GM12878 (cell line): ENCODE data around the gene INHBB. TPM values are rescaled to one million over a fixed set of nuclear protein-coding genes. Genes with fewer than 3 reads are reported as not detected.

Source experiments
- ATAC-seq: fragments of 200-7000 bp; cut with Tn5 transposase; 3 replicates; pipeline ENCODE4 v1.9.1; 2020; ENCODE audit warnings: mild to moderate bottlenecking, moderate library complexity
- BruUV-seq: library from RNA; stranded (reverse); fragments of 400-500 nt; replicated peaks from 2 replicates; lab custom pipeline; 2021; lab: Mats Ljungman, UMichigan
- CTCF ChIA-PET: fragments of 300-600 bp; sonication (Branson Sonifier 250); formaldehyde crosslinking; extraction: SDS; loops from one replicate; lab custom pipeline; 2021; ENCODE audit warnings: inconsistent platforms; lab: Yijun Ruan, JAX
- POLR2A ChIA-PET: fragments of 350-600 bp; formaldehyde crosslinking; extraction: SDS; loops from one replicate; lab custom pipeline; 2021; ENCODE audit warnings: inconsistent platforms; lab: Charles Lee
- RAD21 ChIA-PET: fragments of 300-600 bp; sonication (Branson Sonifier 250); formaldehyde crosslinking; loops from one replicate; lab custom pipeline; 2023; ENCODE audit warnings: antibody characterized with exemption; ENCODE audit not compliant: unreplicated experiment; lab: Charles Lee
- SMC1A ChIA-PET: fragments of 300-600 bp; sonication (Branson Sonifier 250); formaldehyde crosslinking; loops from one replicate; lab custom pipeline; 2023; ENCODE audit not compliant: unreplicated experiment, uncharacterized antibody; lab: Charles Lee
- DNase-seq: peaks from one replicate; pipeline ENCODE4 v3.0.0-alpha.2; 2011; ENCODE audit warnings: low read depth, low spot score
- FAIRE-seq: peaks from 3 replicates; lab custom pipeline; 2011; peaks lifted over from hg19 to GRCh38; lab: Jason Lieb, UNC
- H2AFZ ChIP-seq: 2 replicates; pipeline ENCODE4 v1.6.0; 2011; ENCODE audit warnings: low read depth, low read length, control low read depth; ENCODE audit not compliant: control insufficient read depth
- H3K27ac ChIP-seq: 2 replicates; pipeline ENCODE4 v1.5.1; 2011; ENCODE audit warnings: control low read depth; ENCODE audit not compliant: control insufficient read depth, insufficient read depth
- H3K27me3 ChIP-seq, 2 experiments: replicated peaks in 1 of 2; 2 replicates each; pipeline versions ENCODE4 v1.6.0 to v1.6.1; 2011; ENCODE audit warnings: low read length in 1 of 2; ENCODE audit not compliant: control insufficient read depth in 2 of 2, insufficient read depth in 2 of 2
- H3K36me3 ChIP-seq, 2 experiments: 2 replicates each; pipeline ENCODE4 v1.5.1; 2011; ENCODE audit warnings: low read length in 1 of 2; ENCODE audit not compliant: control insufficient read depth in 2 of 2, insufficient read depth in 2 of 2
- H3K4me1 ChIP-seq: 2 replicates; pipeline ENCODE4 v1.6.1; 2011; ENCODE audit warnings: mild to moderate bottlenecking, low read length, moderate library complexity, mixed read lengths; ENCODE audit not compliant: control insufficient read depth, insufficient read depth
- H3K4me2 ChIP-seq: 2 replicates; pipeline ENCODE4 v1.6.0; 2011; ENCODE audit warnings: control low read depth; ENCODE audit not compliant: control insufficient read depth, insufficient read depth
- H3K4me3 ChIP-seq: fragments of 200-600 bp; sonication (generic); 2 replicates; pipeline ENCODE4 v1.5.1; 2016
- H3K79me2 ChIP-seq: 2 replicates; pipeline ENCODE4 v1.6.0; 2011; ENCODE audit warnings: low read length; ENCODE audit not compliant: control insufficient read depth, insufficient read depth
- H3K9ac ChIP-seq: 2 replicates; pipeline ENCODE4 v1.8.0; 2011; ENCODE audit warnings: low read length, control low read depth, mixed read lengths; ENCODE audit not compliant: control insufficient read depth, insufficient read depth
- H3K9me3 ChIP-seq: replicated peaks from 3 replicates; pipeline ENCODE4 v1.5.1; 2011; ENCODE audit warnings: mild to moderate bottlenecking, low read length; ENCODE audit not compliant: control insufficient read depth, insufficient read depth
- H4K20me1 ChIP-seq: 2 replicates; pipeline ENCODE4 v1.6.0; 2011; ENCODE audit not compliant: control insufficient read depth, insufficient read depth
- ASH2L ChIP-seq: fragments of 300-600, 200-600 bp; sonication (generic); IDR thresholded peaks from 2 replicates; pipeline ENCODE4 v1.6.1; 2017; ENCODE audit warnings: low read depth, mild to moderate bottlenecking, borderline replicate concordance
- ATF3 ChIP-seq: IDR thresholded peaks from 2 replicates; pipeline ENCODE4 v1.6.1; 2011; ENCODE audit warnings: low read depth, mild to moderate bottlenecking, low read length, moderate library complexity, borderline replicate concordance; ENCODE audit errors: extremely low read depth
- BCL11A ChIP-seq: IDR thresholded peaks from 2 replicates; pipeline ENCODE4 v1.6.1; 2011; ENCODE audit warnings: low read depth, low read length
- BHLHE40 ChIP-seq, 2 experiments: fragments of 450-650 bp in 1 of 2; IDR thresholded peaks; 2 replicates each; pipeline ENCODE4 v1.6.1; 2011 to 2017; ENCODE audit warnings: low read depth in 2 of 2, borderline replicate concordance in 1 of 2, improper control_type of control experiment in 1 of 2, low read length in 1 of 2, mild to moderate bottlenecking in 1 of 2
- CHD1 ChIP-seq: IDR thresholded peaks from 2 replicates; pipeline ENCODE4 v1.6.1; 2012; ENCODE audit warnings: low read depth, low read length, improper control_type of control experiment
- CHD2 ChIP-seq: IDR thresholded peaks from 2 replicates; pipeline ENCODE4 v1.6.1; 2011; ENCODE audit warnings: low read depth, low read length, improper control_type of control experiment, borderline replicate concordance
- CREB1 ChIP-seq: IDR thresholded peaks from 2 replicates; pipeline ENCODE4 v1.6.1; 2012; ENCODE audit warnings: low read depth, mild to moderate bottlenecking, inconsistent platforms
- GATAD2B ChIP-seq: fragments of 450-650 bp; conservative IDR thresholded peaks from 2 replicates; pipeline ENCODE4 v1.6.1; 2017; ENCODE audit warnings: low read depth, mild to moderate bottlenecking, moderate library complexity
- HDAC2 ChIP-seq: fragments of 200-600 bp; sonication (generic); IDR thresholded peaks from 2 replicates; pipeline ENCODE4 v1.6.1; 2017
- HSF1 ChIP-seq: fragments of 150-350 bp; IDR thresholded peaks from 2 replicates; pipeline ENCODE4 v1.6.1; 2014; ENCODE audit warnings: mild to moderate bottlenecking, low read depth, low read length
- NFYB ChIP-seq: IDR thresholded peaks from 2 replicates; pipeline ENCODE4 v1.6.1; 2011; ENCODE audit warnings: low read depth, mild to moderate bottlenecking, low read length, improper control_type of control experiment, moderate library complexity; ENCODE audit not compliant: insufficient read depth
- POU2F2 ChIP-seq: IDR thresholded peaks from 3 replicates; pipeline ENCODE4 v1.6.1; 2011; ENCODE audit warnings: low read depth, mild to moderate bottlenecking, low read length, borderline replicate concordance
- RBBP5 ChIP-seq: fragments of 200-600 bp; sonication (generic); conservative IDR thresholded peaks from 2 replicates; pipeline ENCODE4 v1.6.1; 2016
- SMC3 ChIP-seq: IDR thresholded peaks from 2 replicates; pipeline ENCODE4 v1.6.1; 2011; ENCODE audit warnings: low read length, improper control_type of control experiment, borderline replicate concordance
- SUZ12 ChIP-seq: fragments of 200-600 bp; sonication (generic); IDR thresholded peaks from one replicate; pipeline ENCODE4 v1.6.1; 2018; ENCODE audit warnings: antibody characterized with exemption, mild to moderate bottlenecking; ENCODE audit not compliant: unreplicated experiment
- ZBTB33 ChIP-seq: fragments of 450-650 bp; IDR thresholded peaks from 2 replicates; pipeline ENCODE4 v1.6.1; 2017; ENCODE audit warnings: mild to moderate bottlenecking
- whole genome bisulfite sequencing: methylation state at CpG from one replicate; pipeline ENCODE4 v1.1.6; 2016; ENCODE audit warnings: low lambda C conversion rate; ENCODE audit not compliant: insufficient replicate concordance, insufficient coverage; ENCODE audit errors: missing lambda C conversion rate; 5-methylcytosine and 5-hydroxymethylcytosine counted together
- in situ Hi-C: fragments of 300-500 bp; cut with MboI; formaldehyde crosslinking; loops from 9 replicates; pipeline ENCODE4 v1.14.3; 2018; ENCODE audit warnings: mixed read lengths
- intact Hi-C: fragments of 100-400 bp; cut with micrococcal nuclease; formaldehyde crosslinking; loops from one replicate; pipeline ENCODE4 v1.14.2; 2022; ENCODE audit not compliant: unreplicated experiment
- polyA plus RNA-seq, 11 experiments: library from polyadenylated mRNA; depleted of rRNA in 4 of 11; unstranded in 6 of 11; stranded (reverse) in 5 of 11; fragments of >200 nt; fragmentation: Nextera tagmentation in 4 of 11; fragmentation: Illumina TruSeq in 1 of 11; extraction: Ambion mirVana in 4 of 11; extraction: Trizol in 1 of 11; gene quantifications; 1 replicate in 1 of 11; 2 replicates in 10 of 11; pipeline versions ENCODE4 v1.2.1 to v1.2.3, GENCODE V29; 2011 to 2016; ENCODE audit warnings: inconsistent platforms in 2 of 11, missing spikeins in 2 of 11, low read depth in 1 of 11
- total RNA-seq, 4 experiments: library from RNA; depleted of rRNA in 3 of 4; stranded (reverse); fragments of >200 nt in 3 of 4; fragmentation: Illumina TruSeq in 1 of 4; extraction: Trizol in 1 of 4; gene quantifications; 2 replicates each; pipeline versions ENCODE4 v1.2.1 to v1.2.3, GENCODE V29; 2013 to 2021
- TF ChIP-seq, protein P1 (sequence below): fragments of 450-650 bp; IDR thresholded peaks from 2 replicates; pipeline ENCODE4 v1.6.1; 2016; ENCODE audit warnings: mild to moderate bottlenecking

INHBB gene
- total and polyA plus RNA-seq, 10 of the 15 experiments (the other 5 are each of a cell fraction or from before 2014, with no cell fraction given), result 0.05 TPM; not detected in 9

GRCh38 chr2:120350801-120351320 lies 4.9 kb downstream of the INHBB start (continued):
- no peak for TF ChIP-seq SMC3
- no peak for TF ChIP-seq BHLHE40 (IDR thresholded peaks at IDR 0.05; ENCODE audit: borderline replicate concordance in 1 of 2, low read depth in 2 of 2, low read length in 1 of 2)
- TF ChIP-seq CREB1, result no peak
- TF ChIP-seq NFYB, result no peak
- TF ChIP-seq CHD2, result no peak
- no peak for TF ChIP-seq ATF3
- TF ChIP-seq ASH2L, result no peak

DNA sequence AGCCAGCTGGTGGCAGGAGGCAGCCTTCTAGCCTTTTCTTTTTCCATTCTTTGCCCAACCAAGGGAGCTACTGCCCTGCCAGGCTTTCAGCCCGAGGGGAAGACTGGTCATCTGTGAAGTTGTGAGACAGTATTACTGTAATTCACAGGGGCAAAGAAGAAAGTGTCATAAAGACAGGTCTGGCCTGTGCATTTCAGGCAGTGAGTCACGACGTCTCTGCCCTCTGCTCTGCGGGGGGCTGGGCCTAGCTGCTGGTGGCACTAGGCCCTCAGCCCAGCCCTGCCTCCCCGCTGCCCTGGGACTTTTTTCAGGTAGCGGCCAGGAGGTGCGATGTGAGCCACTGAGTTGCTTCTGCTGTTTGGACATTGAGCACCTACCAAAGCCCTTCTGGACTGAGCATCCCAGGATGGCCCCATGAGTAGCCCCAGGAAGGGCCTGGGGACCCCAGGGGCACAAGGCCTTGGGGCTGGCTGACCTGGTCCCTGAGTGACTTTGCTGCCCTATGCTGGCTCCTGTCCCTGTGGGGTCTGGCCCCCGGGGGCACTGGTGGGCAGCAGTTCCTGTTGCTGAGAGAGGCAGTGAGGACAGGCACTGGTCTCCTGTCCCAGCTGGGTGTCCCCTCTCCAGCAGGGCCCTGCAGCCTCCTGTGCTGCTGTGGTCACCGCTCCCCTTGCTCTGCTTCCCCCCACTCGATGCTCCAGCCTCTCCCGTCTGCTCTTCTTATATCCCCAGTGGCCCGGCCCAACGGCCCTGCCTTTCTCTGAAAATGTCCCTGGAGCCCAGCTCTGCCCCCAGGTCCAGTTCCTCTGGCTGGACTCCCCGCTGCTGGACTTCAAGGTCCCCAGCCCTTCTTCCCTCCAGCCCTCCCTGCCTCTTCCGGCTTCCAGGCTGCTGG lies 7.0 kb downstream of the INHBB start:
- in situ Hi-C loops, result no loop called here
- Histone ChIP-seq H3K4me1 (no peaks in the 10 kb centered on the region), H3K79me2 (no peaks in the 10 kb centered on the region), H4K20me1 (no peaks in the 10 kb centered on the region), H2AFZ (no peak overlapping the region), H3K9ac (no peak overlapping the region), H3K27me3 (peaks cover 0 to 3% of the 10 kb centered on the region in 2 experiments; a peak in 3 of 4 replicates), H3K4me3 (no peak overlapping the region), H3K4me2 (no peak overlapping the region), H3K36me3 (no peaks in the 10 kb centered on the region), H3K9me3 (no peaks in the 10 kb centered on the region), H3K27ac (no peak overlapping the region)
- ChIA-PET SMC1A (no interaction called here), RAD21 (no interaction called here), POLR2A (no interaction called here), CTCF (interaction anchor here (1.3 kb wide), 1 partner anchor 9 kb away, joined by 3 read pairs; no protein-coding TSS in a partner anchor)
- no TSS peak for BruUV-seq
- WGBS, result 20% methylated on average over 15 of the region's 15 CpGs
- FAIRE-seq (no peak), DNase-seq (no peak), ATAC-seq (no peak)
- intact Hi-C loops, result no loop called here
- TF ChIP-seq BCL11A, result no peak
- TF ChIP-seq RBBP5, result no peak
- TF ChIP-seq, protein P1, sequence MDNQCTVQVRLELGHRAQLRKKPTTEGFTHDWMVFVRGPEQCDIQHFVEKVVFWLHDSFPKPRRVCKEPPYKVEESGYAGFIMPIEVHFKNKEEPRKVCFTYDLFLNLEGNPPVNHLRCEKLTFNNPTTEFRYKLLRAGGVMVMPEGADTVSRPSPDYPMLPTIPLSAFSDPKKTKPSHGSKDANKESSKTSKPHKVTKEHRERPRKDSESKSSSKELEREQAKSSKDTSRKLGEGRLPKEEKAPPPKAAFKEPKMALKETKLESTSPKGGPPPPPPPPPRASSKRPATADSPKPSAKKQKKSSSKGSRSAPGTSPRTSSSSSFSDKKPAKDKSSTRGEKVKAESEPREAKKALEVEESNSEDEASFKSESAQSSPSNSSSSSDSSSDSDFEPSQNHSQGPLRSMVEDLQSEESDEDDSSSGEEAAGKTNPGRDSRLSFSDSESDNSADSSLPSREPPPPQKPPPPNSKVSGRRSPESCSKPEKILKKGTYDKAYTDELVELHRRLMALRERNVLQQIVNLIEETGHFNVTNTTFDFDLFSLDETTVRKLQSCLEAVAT, result no peak
- TF ChIP-seq POU2F2, result no peak
- TF ChIP-seq HSF1, result no peak
- TF ChIP-seq SUZ12, result no peak
- no peak for TF ChIP-seq BHLHE40 (IDR thresholded peaks at IDR 0.05; ENCODE audit: borderline replicate concordance in 1 of 2, low read depth in 2 of 2, low read length in 1 of 2)
- no peak for TF ChIP-seq CHD1
- no peak for TF ChIP-seq ZBTB33
- TF ChIP-seq GATAD2B, result no peak
- TF ChIP-seq HDAC2, result no peak
